ENCODE measurements around the gene FCRL1. TPM values are rescaled to one million over a fixed set of nuclear protein-coding genes. Genes with fewer than 3 reads are reported as not detected.

FCRL1 gene
- total RNA-seq, 4 donors from 2014 or later = not detected

- 94 to 96% methylated on average over 2 of the region's 2 CpGs for WGBS, 2 donors
- Histone ChIP-seq H3K27ac (peak overlapping the region in 1 of 4 donors; percentile 58), H3K27me3 (no peaks in the 10 kb centered on the region), H3K4me3 (no peak overlapping the region), H3K36me3 (no peaks in the 10 kb centered on the region), H3K4me1 (no peaks in the 10 kb centered on the region), H3K9me3 (no peaks in the 10 kb centered on the region)
- TF ChIP-seq EP300 (IDR thresholded peaks at IDR 0.05) = no peak
- no peak for TF ChIP-seq POLR2A (IDR thresholded peaks at IDR 0.05)
- TF ChIP-seq, protein P1, sequence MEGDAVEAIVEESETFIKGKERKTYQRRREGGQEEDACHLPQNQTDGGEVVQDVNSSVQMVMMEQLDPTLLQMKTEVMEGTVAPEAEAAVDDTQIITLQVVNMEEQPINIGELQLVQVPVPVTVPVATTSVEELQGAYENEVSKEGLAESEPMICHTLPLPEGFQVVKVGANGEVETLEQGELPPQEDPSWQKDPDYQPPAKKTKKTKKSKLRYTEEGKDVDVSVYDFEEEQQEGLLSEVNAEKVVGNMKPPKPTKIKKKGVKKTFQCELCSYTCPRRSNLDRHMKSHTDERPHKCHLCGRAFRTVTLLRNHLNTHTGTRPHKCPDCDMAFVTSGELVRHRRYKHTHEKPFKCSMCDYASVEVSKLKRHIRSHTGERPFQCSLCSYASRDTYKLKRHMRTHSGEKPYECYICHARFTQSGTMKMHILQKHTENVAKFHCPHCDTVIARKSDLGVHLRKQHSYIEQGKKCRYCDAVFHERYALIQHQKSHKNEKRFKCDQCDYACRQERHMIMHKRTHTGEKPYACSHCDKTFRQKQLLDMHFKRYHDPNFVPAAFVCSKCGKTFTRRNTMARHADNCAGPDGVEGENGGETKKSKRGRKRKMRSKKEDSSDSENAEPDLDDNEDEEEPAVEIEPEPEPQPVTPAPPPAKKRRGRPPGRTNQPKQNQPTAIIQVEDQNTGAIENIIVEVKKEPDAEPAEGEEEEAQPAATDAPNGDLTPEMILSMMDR (IDR thresholded peaks at IDR 0.05) = no peak
- DNase-seq (ENCODE audit: low spot score in 2 of 2) = no peak
Measured at GRCh38 chr1:157849229-157849875, 29.4 kb upstream of the FCRL1 start.

- 74 to 83% methylated on average over 4 of the region's 4 CpGs for WGBS, 2 donors
- DNase-seq (ENCODE audit: low spot score in 2 of 2) = no peak
Measured at GRCh38 chr1:157844089-157844830, 24.3 kb upstream of the FCRL1 start.

GRCh38 chr1:157842939-157843338 is 23.0 kb upstream of the FCRL1 start:
- TF ChIP-seq EP300 (IDR thresholded peaks at IDR 0.05) (no peak), POLR2A (IDR thresholded peaks at IDR 0.05) (no peak)
- TF ChIP-seq, protein P1 (IDR thresholded peaks at IDR 0.05) = no peak
- Histone ChIP-seq H3K36me3 (no peaks in the 10 kb centered on the region), H3K4me3 (no peak overlapping the region), H3K27ac (no peak overlapping the region), H3K9me3 (no peaks in the 10 kb centered on the region), H3K4me1 (no peaks in the 10 kb centered on the region), H3K27me3 (no peaks in the 10 kb centered on the region)
- WGBS, 2 donors = 70 to 90% methylated on average over 1 of the region's 1 CpG
- no peak for DNase-seq (ENCODE audit: low spot score in 2 of 2)

More at GRCh38 chr1:157844089-157844830, 24.3 kb upstream of the FCRL1 start:
- Histone ChIP-seq H3K27me3 (no peaks in the 10 kb centered on the region), H3K4me1 (no peaks in the 10 kb centered on the region), H3K27ac (no peak overlapping the region), H3K36me3 (no peaks in the 10 kb centered on the region), H3K4me3 (no peak overlapping the region), H3K9me3 (no peaks in the 10 kb centered on the region)
- TF ChIP-seq EP300 (IDR thresholded peaks at IDR 0.05) (no peak), POLR2A (IDR thresholded peaks at IDR 0.05) (no peak)
- TF ChIP-seq, protein P1 (IDR thresholded peaks at IDR 0.05) = no peak

- Histone ChIP-seq H3K4me3 (no peak within 1 kb of the TSS), H3K27me3 (no peaks in the 10 kb centered on the region), H3K4me1 (no peaks in the 10 kb centered on the region), H3K36me3 (no peaks in the 10 kb centered on the region), H3K9me3 (no peaks in the 10 kb centered on the region), H3K27ac (no peak within 1 kb of the TSS)
- no peak for DNase-seq (ENCODE audit: low spot score in 2 of 2)
- WGBS, 2 donors = 65 to 73% methylated on average over 3 of the region's 3 CpGs
- TF ChIP-seq, protein P1 (IDR thresholded peaks at IDR 0.05) = no peak
- TF ChIP-seq EP300 (IDR thresholded peaks at IDR 0.05) = no peak
- no peak for TF ChIP-seq POLR2A (IDR thresholded peaks at IDR 0.05)
Measured at GRCh38 chr1:157841708-157842107, 21.8 kb upstream of the FCRL1 start, which contains the start of gene CD5L. Gene CD5L, minus strand, starts transcription at chr1:157841808. Its CDS starts 107 bp downstream, at chr1:157841701.

DNA sequence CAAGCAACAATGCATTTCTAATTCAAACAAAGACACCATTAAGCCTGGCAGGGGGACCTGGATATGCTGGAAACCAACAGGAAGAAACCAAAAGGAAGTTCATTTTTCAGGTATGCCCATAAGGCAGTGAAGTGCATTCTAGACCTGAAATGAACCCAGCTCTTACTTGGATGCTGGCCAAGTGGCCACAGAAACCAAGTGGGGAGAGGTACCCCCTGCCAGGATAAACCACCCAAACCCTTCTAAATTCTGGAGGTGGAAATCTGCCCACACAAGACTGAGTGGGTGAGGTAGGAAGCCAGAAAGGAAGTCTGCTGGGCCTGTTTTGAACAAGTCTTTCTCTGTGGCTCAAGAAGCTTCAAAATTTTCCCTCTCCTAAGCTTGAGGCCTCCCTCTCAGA is 19.0 kb upstream of the FCRL1 start:
- Histone ChIP-seq H3K4me1 (no peaks in the 10 kb centered on the region), H3K36me3 (no peaks in the 10 kb centered on the region), H3K4me3 (no peak overlapping the region), H3K9me3 (no peaks in the 10 kb centered on the region), H3K27me3 (no peaks in the 10 kb centered on the region), H3K27ac (no peak overlapping the region)
- TF ChIP-seq, protein P1 (IDR thresholded peaks at IDR 0.05) = no peak
- no peak for TF ChIP-seq EP300 (IDR thresholded peaks at IDR 0.05)
- DNase-seq (ENCODE audit: low spot score in 2 of 2) = no peak

Data from tibial nerve (tissue), 4 donors.